GM23248 (cell line): ENCODE results near the gene ATP8A2. TPM values are rescaled to one million over a fixed set of nuclear protein-coding genes. Genes with fewer than 3 reads are reported as not detected.

Experiments used
- DNase-seq: peaks from one replicate; pipeline ENCODE4 v3.0.0-alpha.2; 2015
- H2AFZ ChIP-seq: fragments of 200-600 bp; sonication (generic); 2 replicates; pipeline ENCODE4 v1.6.1; 2016; ENCODE audit warnings: antibody characterized with exemption
- H3F3A ChIP-seq: fragments of 200-600 bp; sonication (generic); 2 replicates; pipeline ENCODE4 v1.6.1; 2016; ENCODE audit warnings: mild to moderate bottlenecking, antibody characterized with exemption, mixed run types; ENCODE audit not compliant: insufficient read depth
- H3K27ac ChIP-seq: fragments of 200-600 bp; sonication (generic); 2 replicates; pipeline ENCODE4 v1.5.1; 2016; ENCODE audit warnings: mild to moderate bottlenecking
- H3K27me3 ChIP-seq: fragments of 200-600 bp; sonication (generic); replicated peaks from 2 replicates; pipeline ENCODE4 v1.6.1; 2016; ENCODE audit warnings: mild to moderate bottlenecking; ENCODE audit not compliant: insufficient read depth
- H3K36me3 ChIP-seq: fragments of 200-600 bp; sonication (generic); 2 replicates; pipeline ENCODE4 v1.6.1; 2016; ENCODE audit warnings: low read depth, mild to moderate bottlenecking
- H3K4me1 ChIP-seq: fragments of 200-600 bp; sonication (generic); 2 replicates; pipeline ENCODE4 v1.6.1; 2016; ENCODE audit warnings: mild to moderate bottlenecking; ENCODE audit not compliant: insufficient read depth
- H3K4me2 ChIP-seq: fragments of 200-600 bp; sonication (generic); one replicate; pipeline ENCODE4 v1.6.1; 2016; ENCODE audit warnings: mild to moderate bottlenecking; ENCODE audit not compliant: unreplicated experiment
- H3K4me3 ChIP-seq: fragments of 200-600 bp; sonication (generic); 2 replicates; pipeline ENCODE4 v1.5.1; 2016; ENCODE audit warnings: mild to moderate bottlenecking
- H3K79me2 ChIP-seq: fragments of 200-600 bp; sonication (generic); 2 replicates; pipeline ENCODE4 v1.6.1; 2016; ENCODE audit warnings: mild to moderate bottlenecking; ENCODE audit not compliant: insufficient read depth
- H3K9ac ChIP-seq: fragments of 200-600 bp; sonication (generic); 2 replicates; pipeline ENCODE4 v1.6.1; 2016; ENCODE audit warnings: mild to moderate bottlenecking
- H3K9me2 ChIP-seq: fragments of 200-600 bp; sonication (generic); 2 replicates; pipeline ENCODE4 v1.6.1; 2016; ENCODE audit warnings: mixed run types, mild to moderate bottlenecking, moderate library complexity; ENCODE audit not compliant: insufficient read depth
- H3K9me3 ChIP-seq: fragments of 200-600 bp; sonication (generic); one replicate; pipeline ENCODE4 v1.6.1; 2017; ENCODE audit warnings: low read depth
- H4K20me1 ChIP-seq: fragments of 200-600 bp; sonication (generic); 2 replicates; pipeline ENCODE4 v1.6.0; 2016; ENCODE audit not compliant: insufficient read depth
- EZH2 ChIP-seq: fragments of 200-600 bp; sonication (generic); IDR thresholded peaks from 2 replicates; pipeline ENCODE4 v1.6.1; 2018; ENCODE audit warnings: antibody characterized with exemption, mild to moderate bottlenecking; ENCODE audit not compliant: insufficient read depth, poor library complexity, severe bottlenecking
- EZH2phosphoT487 ChIP-seq: fragments of 200-600 bp; sonication (generic); IDR thresholded peaks from 2 replicates; pipeline ENCODE4 v1.6.1; 2018; ENCODE audit warnings: antibody characterized with exemption, moderate library complexity, mild to moderate bottlenecking, low read depth; ENCODE audit not compliant: insufficient read depth
- WGBS, 2 experiments: methylation state at CpG; one replicate each; pipeline ENCODE4 v1.1.6; 2015 to 2017; ENCODE audit warnings: low lambda C conversion rate in 2 of 2, low coverage in 1 of 2; ENCODE audit errors: missing lambda C conversion rate in 2 of 2; 5-methylcytosine and 5-hydroxymethylcytosine counted together
- in situ Hi-C: fragments of 300-500 bp; cut with MboI; formaldehyde crosslinking; loops from 2 replicates; pipeline ENCODE4 v1.15.0; 2020
- polyA plus RNA-seq: library from polyadenylated mRNA; unstranded; fragments of >200 nt; fragmentation: Nextera tagmentation; extraction: Ambion mirVana; gene quantifications from 2 replicates; pipeline ENCODE4 v1.2.1, GENCODE V29; 2016
- total RNA-seq: library from RNA; depleted of rRNA; stranded (reverse); fragments of >200 nt; shearing (Covaris generic); gene quantifications from 2 replicates; pipeline ENCODE4 v1.2.3, GENCODE V29; 2014

Gene ATP8A2
- total and polyA plus RNA-seq, 2 experiments from 2014 or later: under 0.01 to 0.05 TPM

DNA sequence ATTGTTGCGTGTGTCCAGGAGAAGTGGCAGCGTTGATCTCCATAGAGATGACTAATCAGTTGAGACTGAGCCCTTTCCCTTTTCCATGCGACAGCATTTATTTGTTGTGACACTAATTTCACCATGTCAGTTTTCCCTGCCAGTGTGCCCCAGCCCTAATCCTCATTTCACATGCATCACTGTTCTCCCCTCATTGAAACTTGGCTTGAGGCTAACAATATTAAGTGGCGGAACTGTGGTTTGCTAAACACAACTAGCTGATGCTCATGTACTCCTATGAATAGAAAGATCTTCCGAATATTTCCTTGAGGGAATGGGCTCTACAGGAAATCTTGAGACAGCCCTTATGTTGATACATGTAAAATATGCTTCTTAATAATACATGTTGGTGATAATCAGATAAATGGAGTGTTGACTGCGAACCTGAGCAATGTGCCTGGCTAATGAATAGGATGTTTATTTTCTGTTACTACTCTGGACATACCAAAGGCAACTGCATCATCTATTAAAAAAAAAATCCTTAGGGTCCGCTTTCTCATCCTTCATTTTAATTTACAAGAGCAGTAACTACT is 258.6 kb downstream of the ATP8A2 start:
- no peaks in the 10 kb centered on the region for H4K20me1 ChIP-seq
- H3K9me2 ChIP-seq: no peaks in the 10 kb centered on the region
- no peak overlapping the region for H3K4me3 ChIP-seq
- H3K36me3 ChIP-seq: no peaks in the 10 kb centered on the region
- 36 to 41% methylated on average over 7 of the region's 7 CpGs for WGBS, 2 experiments
- H3K4me1 ChIP-seq: no peaks in the 10 kb centered on the region
- H3K27ac ChIP-seq: no peak overlapping the region
- H3K27me3 ChIP-seq: no peaks in the 10 kb centered on the region
- H3K9ac ChIP-seq: no peak overlapping the region
- no peaks in the 10 kb centered on the region for H3K79me2 ChIP-seq
- no peaks in the 10 kb centered on the region for H3K9me3 ChIP-seq
- DNase-seq: no peak
- no peak overlapping the region for H3K4me2 ChIP-seq
- in situ Hi-C loops: no loop called here
- no peak overlapping the region for H2AFZ ChIP-seq
- no peaks in the 10 kb centered on the region for H3F3A ChIP-seq
- TF ChIP-seq EZH2phosphoT487 (no peak), EZH2 (no peak)

DNA sequence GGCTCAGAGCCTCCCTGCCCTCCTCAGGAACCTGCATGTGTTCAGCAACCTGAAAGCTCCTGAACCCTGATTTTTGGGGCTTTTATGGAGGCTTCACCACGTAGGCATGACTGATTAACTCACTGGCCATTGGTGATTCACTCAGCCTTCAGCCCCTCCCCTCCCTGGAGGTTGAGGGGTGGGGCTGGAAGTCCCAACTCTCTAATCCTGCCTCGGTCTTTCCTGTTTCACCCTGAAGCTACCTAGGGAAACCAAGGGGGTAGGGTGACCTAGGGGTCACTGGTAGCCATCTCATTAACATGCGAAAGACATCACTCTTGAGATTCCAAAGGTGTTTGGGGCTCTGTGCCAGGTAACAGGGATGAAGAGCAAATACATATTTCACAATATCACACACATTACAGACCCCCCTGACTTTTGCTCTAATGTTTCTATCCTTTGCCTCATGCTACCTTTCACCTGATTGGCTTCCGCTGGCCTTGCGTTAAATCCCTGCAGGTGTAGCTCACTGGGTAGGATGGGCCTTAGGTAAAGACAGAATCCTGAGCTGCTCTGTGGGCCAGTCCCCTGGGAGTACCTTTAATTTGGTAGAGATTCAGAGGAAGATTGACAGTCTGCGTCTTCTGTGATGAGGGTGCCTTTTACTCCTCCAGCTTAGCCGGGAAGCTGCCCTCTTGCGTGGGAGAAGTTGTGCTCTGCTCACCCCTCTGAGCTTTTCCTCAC is 260.6 kb downstream of the ATP8A2 start:
- no peak overlapping the region for H3K27ac ChIP-seq
- H3K36me3 ChIP-seq: no peaks in the 10 kb centered on the region
- no peaks in the 10 kb centered on the region for H3K9me2 ChIP-seq
- in situ Hi-C loops: no loop called here
- H2AFZ ChIP-seq: no peak overlapping the region
- 45 to 57% methylated on average over 8 of the region's 8 CpGs for WGBS, 2 experiments
- H3F3A ChIP-seq: no peaks in the 10 kb centered on the region
- no peaks in the 10 kb centered on the region for H3K4me1 ChIP-seq
- H3K4me2 ChIP-seq: no peak overlapping the region
- H3K9me3 ChIP-seq: no peaks in the 10 kb centered on the region
- no peak for DNase-seq
- no peaks in the 10 kb centered on the region for H3K27me3 ChIP-seq
- no peak overlapping the region for H3K4me3 ChIP-seq
- H3K79me2 ChIP-seq: no peaks in the 10 kb centered on the region
- H3K9ac ChIP-seq: no peak overlapping the region
- no peaks in the 10 kb centered on the region for H4K20me1 ChIP-seq
- TF ChIP-seq EZH2phosphoT487: no peak
- no peak for TF ChIP-seq EZH2

DNA sequence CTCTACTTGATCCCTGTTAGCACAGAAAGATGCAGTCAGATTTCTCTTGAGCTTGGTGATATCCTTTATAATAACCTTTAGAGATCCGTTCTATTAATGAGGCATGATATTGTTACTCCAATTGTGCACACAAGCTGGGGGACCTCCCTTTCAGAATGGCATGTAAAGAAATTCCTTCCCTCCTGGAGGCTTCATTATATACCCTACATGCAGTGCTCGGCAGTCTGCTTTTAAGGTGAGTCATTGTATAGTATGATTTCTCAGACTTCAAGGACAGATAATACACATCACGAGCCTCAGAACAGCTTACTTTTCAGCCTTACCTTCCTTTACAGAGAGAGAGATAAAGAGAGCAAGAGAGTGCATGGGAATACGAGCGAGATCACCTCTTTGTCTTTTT is 261.3 kb downstream of the ATP8A2 start:
- Histone ChIP-seq H3K27ac (no peak overlapping the region), H3K4me3 (no peak overlapping the region), H4K20me1 (no peaks in the 10 kb centered on the region), H3K4me2 (no peak overlapping the region), H3K9me2 (no peaks in the 10 kb centered on the region), H3F3A (no peaks in the 10 kb centered on the region), H3K27me3 (no peaks in the 10 kb centered on the region), H3K79me2 (no peaks in the 10 kb centered on the region), H3K36me3 (no peaks in the 10 kb centered on the region), H2AFZ (no peak overlapping the region), H3K9ac (no peak overlapping the region), H3K9me3 (no peaks in the 10 kb centered on the region), H3K4me1 (no peaks in the 10 kb centered on the region)
- no peak for DNase-seq
- 23 to 31% methylated on average over 5 of the region's 5 CpGs for WGBS, 2 experiments
- TF ChIP-seq EZH2: no peak
- no peak for TF ChIP-seq EZH2phosphoT487
- in situ Hi-C loops: no loop called here

DNA sequence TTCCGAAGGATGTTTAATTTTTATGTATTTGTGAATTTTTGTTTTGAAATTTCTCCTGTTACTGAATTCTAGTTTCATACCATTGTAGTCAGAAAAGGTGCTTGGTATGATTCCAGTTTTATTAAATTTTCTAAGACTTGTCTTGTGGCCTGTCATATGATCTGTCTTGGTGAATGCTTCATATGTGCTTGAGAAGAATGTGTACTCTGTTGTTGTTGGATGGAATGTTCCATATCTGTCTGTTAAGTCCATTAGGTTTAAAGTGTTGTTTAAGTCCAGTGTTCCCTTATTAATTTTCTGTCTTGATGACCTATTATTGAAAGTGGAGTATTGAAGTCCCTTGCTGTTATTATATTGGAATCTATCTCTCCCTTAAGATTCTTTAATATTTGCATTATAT is 273.9 kb downstream of the ATP8A2 start:
- no peak for TF ChIP-seq EZH2
- TF ChIP-seq EZH2phosphoT487: no peak
- Histone ChIP-seq H3F3A (no peaks in the 10 kb centered on the region), H3K9me3 (no peaks in the 10 kb centered on the region), H4K20me1 (no peaks in the 10 kb centered on the region), H3K4me1 (no peaks in the 10 kb centered on the region), H2AFZ (no peak overlapping the region), H3K27ac (no peak overlapping the region), H3K4me3 (no peak overlapping the region), H3K4me2 (no peak overlapping the region), H3K36me3 (no peaks in the 10 kb centered on the region), H3K27me3 (no peaks in the 10 kb centered on the region), H3K9me2 (no peaks in the 10 kb centered on the region), H3K79me2 (no peaks in the 10 kb centered on the region), H3K9ac (no peak overlapping the region)
- DNase-seq: no peak
- 9 to 23% methylated on average over 1 of the region's 1 CpG for WGBS, 2 experiments
- in situ Hi-C loops: no loop called here
